H1 (cell line): ENCODE data around the gene RPP14.

ENCODE experiments used
- BACH1 ChIP-seq: IDR thresholded peaks from 2 replicates; pipeline ENCODE4 v1.6.1; 2012; ENCODE audit warnings: low read length, improper control_type of control experiment
- CEBPB ChIP-seq: IDR thresholded peaks from 2 replicates; pipeline ENCODE4 v1.6.1; 2012; ENCODE audit warnings: low read depth, low read length
- CREB1 ChIP-seq: IDR thresholded peaks from 2 replicates; pipeline ENCODE4 v1.6.1; 2012; ENCODE audit warnings: inconsistent platforms
- EZH2 ChIP-seq: fragments of 200-600 bp; sonication (generic); IDR thresholded peaks from 2 replicates; pipeline ENCODE4 v1.7.1; 2012; ENCODE audit warnings: low read depth, mild to moderate bottlenecking, moderate library complexity, low read length, inconsistent platforms; ENCODE audit not compliant: severe bottlenecking
- POLR2A ChIP-seq, 2 experiments: IDR thresholded peaks; 1 replicate in 1 of 2; 2 replicates in 1 of 2; pipeline ENCODE4 v1.6.1; 2011; ENCODE audit warnings: low read depth in 2 of 2, low read length in 2 of 2, mild to moderate bottlenecking in 2 of 2; ENCODE audit errors: control extremely low read depth in 1 of 2
- POLR2AphosphoS5 ChIP-seq: IDR thresholded peaks from 2 replicates; pipeline ENCODE4 v1.6.1; 2011; ENCODE audit warnings: low read depth, low read length
- SP2 ChIP-seq: IDR thresholded peaks from 2 replicates; pipeline ENCODE4 v1.6.1; 2012; ENCODE audit warnings: mild to moderate bottlenecking, low read length, inconsistent platforms
- SRF ChIP-seq: IDR thresholded peaks from 2 replicates; pipeline ENCODE4 v1.6.1; 2011; ENCODE audit warnings: mild to moderate bottlenecking, low read depth, low read length, moderate library complexity
- TAF1 ChIP-seq: IDR thresholded peaks from 2 replicates; pipeline ENCODE4 v1.6.1; 2011; ENCODE audit warnings: mild to moderate bottlenecking, low read depth, low read length
- TAF7 ChIP-seq: optimal IDR thresholded peaks from 2 replicates; pipeline ENCODE3; 2011; ENCODE audit warnings: low read depth, mild to moderate bottlenecking, inconsistent platforms, low read length, moderate library complexity, borderline replicate concordance
- TF ChIP-seq, protein P1 (sequence below), 3 experiments: IDR thresholded peaks; 1 replicate in 2 of 3; 2 replicates in 1 of 3; pipeline versions ENCODE4 v1.5.1 to v1.6.1; 2011; ENCODE audit warnings: low read length in 3 of 3, mild to moderate bottlenecking in 3 of 3, inconsistent platforms in 2 of 3, low read depth in 1 of 3, moderate library complexity in 1 of 3; ENCODE audit not compliant: insufficient read depth in 1 of 3; ENCODE audit errors: control extremely low read depth in 1 of 3

DNA sequence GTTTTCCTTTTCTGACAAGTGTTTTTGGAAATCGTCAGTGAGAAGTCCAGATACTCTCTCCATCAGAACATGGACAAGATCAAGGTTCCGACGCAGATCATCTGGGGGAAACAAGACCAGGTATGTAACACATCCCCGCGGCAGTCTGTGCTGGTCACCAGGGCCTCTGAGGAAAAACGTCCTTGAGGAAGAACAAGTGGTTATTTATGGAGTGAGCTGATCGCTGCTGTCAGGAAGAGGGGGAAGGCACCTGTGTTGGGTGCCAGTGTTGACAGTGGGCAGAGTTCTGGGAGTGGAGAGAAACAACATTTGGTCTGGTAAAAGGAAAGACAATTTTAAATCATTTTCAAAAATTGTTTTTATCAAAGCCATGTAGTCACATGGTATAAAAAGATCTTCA is 20.7 kb upstream of the RPP14 start:
- TF ChIP-seq, protein P1, sequence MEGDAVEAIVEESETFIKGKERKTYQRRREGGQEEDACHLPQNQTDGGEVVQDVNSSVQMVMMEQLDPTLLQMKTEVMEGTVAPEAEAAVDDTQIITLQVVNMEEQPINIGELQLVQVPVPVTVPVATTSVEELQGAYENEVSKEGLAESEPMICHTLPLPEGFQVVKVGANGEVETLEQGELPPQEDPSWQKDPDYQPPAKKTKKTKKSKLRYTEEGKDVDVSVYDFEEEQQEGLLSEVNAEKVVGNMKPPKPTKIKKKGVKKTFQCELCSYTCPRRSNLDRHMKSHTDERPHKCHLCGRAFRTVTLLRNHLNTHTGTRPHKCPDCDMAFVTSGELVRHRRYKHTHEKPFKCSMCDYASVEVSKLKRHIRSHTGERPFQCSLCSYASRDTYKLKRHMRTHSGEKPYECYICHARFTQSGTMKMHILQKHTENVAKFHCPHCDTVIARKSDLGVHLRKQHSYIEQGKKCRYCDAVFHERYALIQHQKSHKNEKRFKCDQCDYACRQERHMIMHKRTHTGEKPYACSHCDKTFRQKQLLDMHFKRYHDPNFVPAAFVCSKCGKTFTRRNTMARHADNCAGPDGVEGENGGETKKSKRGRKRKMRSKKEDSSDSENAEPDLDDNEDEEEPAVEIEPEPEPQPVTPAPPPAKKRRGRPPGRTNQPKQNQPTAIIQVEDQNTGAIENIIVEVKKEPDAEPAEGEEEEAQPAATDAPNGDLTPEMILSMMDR (IDR thresholded peaks at IDR 0.05; ENCODE audit: control extremely low read depth in 1 of 3, insufficient read depth in 1 of 3, low read depth in 1 of 3, low read length in 3 of 3) = no peak
- TF ChIP-seq SRF = no peak
- TF ChIP-seq BACH1 = no peak
- TF ChIP-seq POLR2A (IDR thresholded peaks at IDR 0.05; ENCODE audit: control extremely low read depth in 1 of 2, low read depth in 2 of 2, low read length in 2 of 2) = no peak
- no peak for TF ChIP-seq EZH2
- TF ChIP-seq CEBPB = no peak
- TF ChIP-seq CREB1 = no peak
- TF ChIP-seq SP2 = no peak
- no peak for TF ChIP-seq TAF7
- no peak for TF ChIP-seq TAF1
- no peak for TF ChIP-seq POLR2AphosphoS5
